Inferior parietal cortex (tissue), 1 donor: Measurements from ENCODE around the gene LRRN2.

Experiments
- DNase-seq: peaks from one replicate; pipeline ENCODE4 v3.0.0-alpha.2; 2016; ENCODE audit errors: extremely low spot score

The LRRN2 gene

GRCh38 chr1:204662530-204662929 lies 23.0 kb downstream of the LRRN2 start:
- DNase-seq: no peak

GRCh38 chr1:204660509-204660908 lies 25.0 kb downstream of the LRRN2 start:
- no peak for DNase-seq

GRCh38 chr1:204659056-204659455 lies 26.5 kb downstream of the LRRN2 start:
- DNase-seq: no peak

GRCh38 chr1:204658295-204658694 lies 27.2 kb downstream of the LRRN2 start:
- DNase-seq: no peak

GRCh38 chr1:204653590-204654340 lies 31.8 kb downstream of the LRRN2 start:
- DNase-seq: no peak

GRCh38 chr1:204652497-204652896 lies 33.0 kb downstream of the LRRN2 start:
- no peak for DNase-seq

- DNase-seq: no peak
Measured at GRCh38 chr1:204651843-204652421, 33.6 kb downstream of the LRRN2 start.

- no peak for DNase-seq
Measured at GRCh38 chr1:204650911-204651570, 34.5 kb downstream of the LRRN2 start.

- DNase-seq: no peak
Measured at GRCh38 chr1:204649721-204650521, 35.6 kb downstream of the LRRN2 start.

GRCh38 chr1:204648576-204648975 lies 37.0 kb downstream of the LRRN2 start:
- DNase-seq: no peak

GRCh38 chr1:204647805-204648153 lies 37.8 kb downstream of the LRRN2 start:
- DNase-seq: no peak

GRCh38 chr1:204647114-204647804 lies 38.3 kb downstream of the LRRN2 start:
- DNase-seq: peak; percentile 59

GRCh38 chr1:204645666-204646065 lies 39.9 kb downstream of the LRRN2 start:
- no peak for DNase-seq

GRCh38 chr1:204645251-204645650 lies 40.3 kb downstream of the LRRN2 start:
- no peak for DNase-seq

GRCh38 chr1:204643503-204643902 lies 42.0 kb downstream of the LRRN2 start:
- no peak for DNase-seq

- DNase-seq: no peak
Measured at GRCh38 chr1:204641936-204642335, 43.6 kb downstream of the LRRN2 start.

GRCh38 chr1:204641455-204641854 lies 44.1 kb downstream of the LRRN2 start:
- DNase-seq: no peak

- DNase-seq: no peak
Measured at GRCh38 chr1:204640578-204640977, 45.0 kb downstream of the LRRN2 start.

- no peak for DNase-seq
Measured at GRCh38 chr1:204634260-204634910, 51.2 kb downstream of the LRRN2 start.

- DNase-seq: no peak
Measured at GRCh38 chr1:204633665-204634064, 51.9 kb downstream of the LRRN2 start.
